A549 treated with CORT108297 at 1 μM for 4 hours (cell line): ENCODE results near the gene NFE2L2. TPM values are rescaled to one million over a fixed set of nuclear protein-coding genes. Genes with fewer than 3 reads are reported as not detected.

Experiments used
- total RNA-seq: library from RNA; stranded (reverse); fragments of 200-300 nt; extraction: Qiagen RNA extraction; gene quantifications from 5 replicates; pipeline ENCODE4 v1.2.3, GENCODE V29; 2022

NFE2L2 gene
- 48.7 to 67.7 TPM (median 53.6 TPM) in 5 replicates for total RNA-seq

DNA sequence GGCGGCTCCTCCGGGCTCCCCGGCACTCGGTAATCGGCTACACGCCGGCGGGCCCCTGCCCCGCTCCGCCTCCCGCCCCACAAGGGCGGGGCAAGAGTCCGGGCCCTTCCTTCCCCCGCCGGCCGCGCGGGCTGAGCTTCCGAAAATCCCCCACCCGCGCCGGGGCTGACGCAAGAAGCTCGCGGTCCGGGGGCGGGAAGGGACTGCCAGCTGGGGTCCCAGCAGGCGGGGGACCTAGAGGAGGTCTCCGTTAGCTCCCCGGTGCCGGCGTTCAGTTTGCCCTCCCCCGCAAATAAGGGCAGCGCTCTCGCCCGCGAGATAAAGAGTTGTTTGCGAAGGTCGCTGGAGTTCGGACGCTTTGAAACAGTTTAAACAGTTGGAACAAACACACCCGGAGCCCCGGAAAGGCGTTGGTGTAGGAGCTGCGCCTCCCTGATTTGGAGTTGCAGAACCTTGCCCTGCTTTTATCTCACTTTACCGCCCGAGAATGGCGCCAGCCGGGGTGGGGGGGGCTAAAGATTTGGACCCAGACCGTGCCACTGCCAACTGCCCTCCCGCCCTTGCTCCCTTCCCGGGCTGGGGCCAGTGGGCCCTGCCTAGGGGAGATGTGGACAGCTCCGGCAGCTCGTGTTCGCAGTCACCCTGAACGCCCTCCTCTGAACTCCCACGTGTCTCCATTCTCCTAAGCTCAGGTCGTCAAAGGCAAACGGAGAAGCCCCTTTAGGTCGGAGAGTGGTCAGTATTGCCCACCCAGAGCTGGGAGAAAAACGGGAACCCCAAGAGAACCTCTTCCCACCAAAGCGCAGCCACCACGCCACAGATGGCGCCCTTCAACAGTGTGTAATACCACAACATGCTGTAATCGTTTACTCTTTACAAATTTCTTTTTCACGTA lies at the start of gene NFE2L2:
TSS of gene NFE2L2 (minus strand) at position 35 of the 895 bp plus-strand sequence. CDS start 151 bp downstream, outside the sequence.

DNA sequence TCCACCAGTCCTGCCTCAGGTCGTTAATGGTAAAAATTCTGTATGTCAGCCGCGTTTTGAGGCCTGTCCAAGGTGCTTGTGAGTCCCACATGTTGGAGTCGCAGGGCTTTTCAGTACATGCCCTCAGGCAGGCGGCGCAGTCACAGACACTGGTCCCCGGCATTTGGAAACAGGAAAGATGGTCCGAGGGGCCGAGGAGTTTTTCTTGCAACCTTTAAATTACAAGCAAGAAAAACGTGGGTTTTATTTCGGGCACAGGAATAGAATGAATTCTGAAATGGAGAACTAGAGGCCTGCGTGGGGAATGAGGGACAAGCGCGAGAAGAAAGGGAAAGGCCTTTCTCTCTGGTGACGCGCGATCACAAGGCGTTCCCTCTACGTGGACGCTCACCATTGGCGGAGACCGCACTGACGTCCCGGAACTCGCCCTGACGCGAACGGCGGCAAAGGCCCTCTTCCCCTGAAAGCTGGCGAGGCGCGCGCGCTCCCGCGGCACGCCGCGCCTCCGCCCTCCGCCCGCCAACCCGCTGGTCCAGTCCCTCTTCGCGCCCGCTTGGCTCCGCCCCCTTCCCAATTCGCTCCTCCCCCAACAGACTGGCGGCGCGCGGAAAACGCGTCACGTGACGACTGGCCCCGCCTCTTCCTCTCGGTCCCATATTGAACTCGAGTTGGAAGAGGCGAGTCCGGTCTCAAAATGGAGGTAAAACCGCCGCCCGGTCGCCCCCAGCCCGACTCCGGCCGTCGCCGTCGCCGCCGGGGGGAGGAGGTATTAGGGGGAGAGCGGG lies 52.2 kb downstream of the NFE2L2 start, which contains the start of gene HNRNPA3:
TSS of gene HNRNPA3 (plus strand) at position 689 of the 785 bp plus-strand sequence. CDS start at position 695, 6 bp downstream.

Other genes starting within 250 kb of the NFE2L2 start
- gene HNRNPA3, start 51.9 kb downstream of the NFE2L2 start, total RNA-seq = 342 to 403 TPM (median 352 TPM) in 5 replicates
- gene AGPS, start 128.0 kb upstream of the NFE2L2 start, total RNA-seq = 32.9 to 48.1 TPM (median 42.9 TPM) in 5 replicates